Measurements from ENCODE around the gene ANKRD11.
"Not testable (repeated sequence)": the region's sequence is repeated elsewhere in the genome, so short reads cannot be mapped to it uniquely, and the experiment has no call there.

- TF ChIP-seq, protein P1, sequence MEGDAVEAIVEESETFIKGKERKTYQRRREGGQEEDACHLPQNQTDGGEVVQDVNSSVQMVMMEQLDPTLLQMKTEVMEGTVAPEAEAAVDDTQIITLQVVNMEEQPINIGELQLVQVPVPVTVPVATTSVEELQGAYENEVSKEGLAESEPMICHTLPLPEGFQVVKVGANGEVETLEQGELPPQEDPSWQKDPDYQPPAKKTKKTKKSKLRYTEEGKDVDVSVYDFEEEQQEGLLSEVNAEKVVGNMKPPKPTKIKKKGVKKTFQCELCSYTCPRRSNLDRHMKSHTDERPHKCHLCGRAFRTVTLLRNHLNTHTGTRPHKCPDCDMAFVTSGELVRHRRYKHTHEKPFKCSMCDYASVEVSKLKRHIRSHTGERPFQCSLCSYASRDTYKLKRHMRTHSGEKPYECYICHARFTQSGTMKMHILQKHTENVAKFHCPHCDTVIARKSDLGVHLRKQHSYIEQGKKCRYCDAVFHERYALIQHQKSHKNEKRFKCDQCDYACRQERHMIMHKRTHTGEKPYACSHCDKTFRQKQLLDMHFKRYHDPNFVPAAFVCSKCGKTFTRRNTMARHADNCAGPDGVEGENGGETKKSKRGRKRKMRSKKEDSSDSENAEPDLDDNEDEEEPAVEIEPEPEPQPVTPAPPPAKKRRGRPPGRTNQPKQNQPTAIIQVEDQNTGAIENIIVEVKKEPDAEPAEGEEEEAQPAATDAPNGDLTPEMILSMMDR (IDR thresholded peaks at IDR 0.05) = not testable (repeated sequence)
- TF ChIP-seq POLR2A (IDR thresholded peaks at IDR 0.05) = not testable (repeated sequence)
Measured at GRCh38 chr16:89463312-89463711, 27.0 kb downstream of the ANKRD11 start.
